PC-9 (cell line): ENCODE measurements around the gene STRN4.

Experiments used
- CTCF ChIP-seq: fragments of 200-600 bp; sonication (generic); conservative IDR thresholded peaks from 2 replicates; pipeline ENCODE4 v1.6.1; 2017; ENCODE audit warnings: mixed run types, antibody characterized with exemption, mild to moderate bottlenecking, moderate library complexity
- EZH2 ChIP-seq: fragments of 200-600 bp; sonication (generic); IDR thresholded peaks from 2 replicates; pipeline ENCODE4 v1.8.0; 2017; ENCODE audit warnings: antibody characterized with exemption, low read depth

- TF ChIP-seq CTCF, result peak; percentile 96
- TF ChIP-seq EZH2, result no peak
Observed at GRCh38 chr19:46748325-46749109, 2.3 kb upstream of the STRN4 start.
